DOHH2 (cell line): ENCODE results near the gene TCEAL9.

Source experiments
- H3F3A ChIP-seq: fragments of 200-600 bp; sonication (generic), shearing (Covaris generic); 2 replicates; pipeline ENCODE4 v1.6.0; 2016; ENCODE audit warnings: antibody characterized with exemption, mild to moderate bottlenecking; ENCODE audit not compliant: control insufficient read depth, insufficient read depth
- H3K27ac ChIP-seq: fragments of 200-600 bp; sonication (generic); 2 replicates; pipeline ENCODE4 v1.5.1; 2014; ENCODE audit warnings: low read depth, mild to moderate bottlenecking, low read length, moderate library complexity
- H3K27me3 ChIP-seq: fragments of 200-600 bp; sonication (generic); 2 replicates; pipeline ENCODE4 v1.6.1; 2014; ENCODE audit warnings: mild to moderate bottlenecking, low read length, mixed read lengths; ENCODE audit not compliant: control insufficient read depth
- H3K36me3 ChIP-seq: fragments of 200-600 bp; sonication (generic); 2 replicates; pipeline ENCODE4 v1.6.1; 2014; ENCODE audit warnings: mild to moderate bottlenecking, low read length, moderate library complexity, mixed read lengths; ENCODE audit not compliant: control insufficient read depth
- H3K4me1 ChIP-seq: fragments of 200-600 bp; sonication (generic); 2 replicates; pipeline ENCODE4 v1.6.1; 2014; ENCODE audit warnings: mild to moderate bottlenecking, low read length, mixed read lengths; ENCODE audit not compliant: control insufficient read depth
- H3K4me2 ChIP-seq: fragments of 200-600 bp; sonication (generic); 2 replicates; pipeline ENCODE4 v1.6.0; 2014; ENCODE audit warnings: mild to moderate bottlenecking, low read length, moderate library complexity
- H3K4me3 ChIP-seq: fragments of 200-600 bp; sonication (generic); 2 replicates; pipeline ENCODE4 v1.5.1; 2014; ENCODE audit warnings: mild to moderate bottlenecking, low read length, mixed read lengths
- H3K79me2 ChIP-seq: fragments of 200-600 bp; sonication (generic); 2 replicates; pipeline ENCODE4 v1.6.1; 2014; ENCODE audit warnings: mild to moderate bottlenecking, low read length, mixed read lengths; ENCODE audit not compliant: control insufficient read depth
- H3K9me2 ChIP-seq: fragments of 200-600 bp; sonication (generic); replicated peaks from 2 replicates; pipeline ENCODE4 v1.6.1; 2014; ENCODE audit warnings: mild to moderate bottlenecking, low read length, mixed read lengths; ENCODE audit not compliant: control insufficient read depth
- H3K9me3 ChIP-seq: fragments of 200-600 bp; sonication (generic); 2 replicates; pipeline ENCODE4 v1.6.1; 2014; ENCODE audit warnings: antibody characterized with exemption, low read length, mixed read lengths; ENCODE audit not compliant: control insufficient read depth, insufficient read depth
- H4K20me1 ChIP-seq: fragments of 200-600 bp; sonication (generic); 2 replicates; pipeline ENCODE4 v1.6.0; 2014; ENCODE audit warnings: low read depth, mild to moderate bottlenecking, antibody characterized with exemption, low read length, moderate library complexity; ENCODE audit not compliant: control insufficient read depth, insufficient read depth
- CTCF ChIP-seq: fragments of 200-600 bp; sonication (generic); IDR thresholded peaks from one replicate; pipeline ENCODE4 v1.5.1; 2014; ENCODE audit warnings: antibody characterized with exemption, mild to moderate bottlenecking, low read depth, low read length; ENCODE audit not compliant: poor library complexity, severe bottlenecking
- EZH2phosphoT487 ChIP-seq: fragments of 200-600 bp; sonication (generic); IDR thresholded peaks from 2 replicates; pipeline ENCODE4 v1.6.1; 2017; ENCODE audit warnings: borderline replicate concordance, mild to moderate bottlenecking, antibody characterized with exemption, low read length, moderate library complexity, mixed read lengths

TCEAL9 gene

GRCh38 chrX:103360916-103361315, 4.6 kb downstream of the TCEAL9 start:
- Histone ChIP-seq H3K4me2 (no peak overlapping the region), H3K79me2 (no peaks in the 10 kb centered on the region), H3K9me3 (no peaks in the 10 kb centered on the region), H3K4me3 (no peak overlapping the region), H3K36me3 (no peaks in the 10 kb centered on the region), H3K27me3 (peaks cover 12% of the 10 kb centered on the region), H3K4me1 (no peaks in the 10 kb centered on the region), H3K9me2 (no peaks in the 10 kb centered on the region), H3F3A (no peaks in the 10 kb centered on the region), H3K27ac (no peak overlapping the region), H4K20me1 (no peaks in the 10 kb centered on the region)
- TF ChIP-seq EZH2phosphoT487 (no peak), CTCF (no peak)

GRCh38 chrX:103361798-103362197, 5.5 kb downstream of the TCEAL9 start:
- no peak for TF ChIP-seq EZH2phosphoT487
- no peak for TF ChIP-seq CTCF
- Histone ChIP-seq H3K9me2 (no peaks in the 10 kb centered on the region), H3K4me3 (no peak overlapping the region), H3K4me2 (no peak overlapping the region), H3K27me3 (peaks cover 7% of the 10 kb centered on the region; the same call in 1 of the 2 replicates), H3K36me3 (no peaks in the 10 kb centered on the region), H3K27ac (no peak overlapping the region), H4K20me1 (no peaks in the 10 kb centered on the region), H3F3A (no peaks in the 10 kb centered on the region), H3K4me1 (no peaks in the 10 kb centered on the region), H3K9me3 (no peaks in the 10 kb centered on the region), H3K79me2 (no peaks in the 10 kb centered on the region)

- H3K4me2 ChIP-seq: no peak overlapping the region
Measured at GRCh38 chrX:103362474-103362873, 6.2 kb downstream of the TCEAL9 start.

More at GRCh38 chrX:103362474-103362873, 6.2 kb downstream of the TCEAL9 start:
- Histone ChIP-seq H3K79me2 (no peaks in the 10 kb centered on the region), H3K9me3 (no peaks in the 10 kb centered on the region), H3F3A (no peaks in the 10 kb centered on the region), H3K27me3 (0 out of 2 replicates have a peak, but pooled peaks cover 3% of the 10 kb centered on the region), H3K4me3 (no peak overlapping the region), H3K9me2 (no peaks in the 10 kb centered on the region), H3K4me1 (no peaks in the 10 kb centered on the region), H3K27ac (no peak overlapping the region), H3K36me3 (no peaks in the 10 kb centered on the region), H4K20me1 (no peaks in the 10 kb centered on the region)
- TF ChIP-seq CTCF (no peak), EZH2phosphoT487 (no peak)
